ENCODE measurements around the gene EFNA4.

- TF ChIP-seq CTCF (IDR thresholded peaks at IDR 0.05) (no peak), STAT6 (CRISPR knock-in tag; conservative IDR thresholded peaks at IDR 0.05; ENCODE audit: low read depth) (no peak)
Measured at GRCh38 chr1:155063550-155064110, at the start of gene EFNA4.

Measured in WTC11 (cell line).